Stimulated activated CD8-positive, alpha-beta memory T cell treated with anti-CD3 and anti-CD28 coated beads, Interleukin-4, amount 100 ng/mL, for 4 hours (primary cell): ENCODE results near the gene RUFY2.

Experiments used
- DNase-seq, 2 donors: peaks; one replicate each; pipeline ENCODE4 v3.0.0-alpha.2; 2020; ENCODE audit warnings: low read depth in 2 of 2, low spot score in 1 of 2

The RUFY2 gene

GRCh38 chr10:68364101-68364886 lies 42.8 kb downstream of the RUFY2 start:
- DNase-seq: no peak

- no peak for DNase-seq
These were observed 44.5 kb downstream of the RUFY2 start for GRCh38 chr10:68362590-68362989.

- DNase-seq: no peak
These were observed 47.9 kb downstream of the RUFY2 start for GRCh38 chr10:68359189-68359588.

GRCh38 chr10:68353537-68353936 lies 53.5 kb downstream of the RUFY2 start:
- no peak for DNase-seq

GRCh38 chr10:68348265-68348741 lies 58.8 kb downstream of the RUFY2 start:
- DNase-seq: peak in 1 of 2 donors; percentile 12

- no peak for DNase-seq
These were observed 60.3 kb downstream of the RUFY2 start for GRCh38 chr10:68346774-68347173.

- no peak for DNase-seq
These were observed 61.5 kb downstream of the RUFY2 start for GRCh38 chr10:68345621-68346020.

GRCh38 chr10:68342909-68343516 lies 64.1 kb downstream of the RUFY2 start:
- no peak for DNase-seq

- DNase-seq: no peak
These were observed 66.6 kb downstream of the RUFY2 start for GRCh38 chr10:68340358-68341080.

GRCh38 chr10:68336754-68337351 lies 70.2 kb downstream of the RUFY2 start:
- no peak for DNase-seq

GRCh38 chr10:68334672-68335467 lies 72.2 kb downstream of the RUFY2 start:
- DNase-seq: no peak

GRCh38 chr10:68333440-68334431 lies 73.3 kb downstream of the RUFY2 start:
- no peak for DNase-seq

- DNase-seq: no peak
These were observed 74.0 kb downstream of the RUFY2 start for GRCh38 chr10:68333058-68333395.

GRCh38 chr10:68332259-68333057 lies 74.6 kb downstream of the RUFY2 start, which contains the start of gene PBLD:
Gene PBLD, minus strand, starts transcription at chr10:68332928. Its CDS starts 26,084 bp downstream, at chr10:68306844.
- peak; percentile 6 to 7 for DNase-seq

GRCh38 chr10:68331455-68332258 lies 75.4 kb downstream of the RUFY2 start, which contains the start of gene HNRNPH3:
Gene HNRNPH3, plus strand, starts transcription at chr10:68332064. Its CDS starts 5,158 bp downstream, at chr10:68337222.
- DNase-seq: peak; percentile 96 to 97

- DNase-seq: no peak
These were observed 76.1 kb downstream of the RUFY2 start for GRCh38 chr10:68330852-68331454.

- no peak for DNase-seq
These were observed 77.6 kb downstream of the RUFY2 start for GRCh38 chr10:68329506-68329861.
